ENCODE data around the gene PPP1R26.

PPP1R26 gene

DNA sequence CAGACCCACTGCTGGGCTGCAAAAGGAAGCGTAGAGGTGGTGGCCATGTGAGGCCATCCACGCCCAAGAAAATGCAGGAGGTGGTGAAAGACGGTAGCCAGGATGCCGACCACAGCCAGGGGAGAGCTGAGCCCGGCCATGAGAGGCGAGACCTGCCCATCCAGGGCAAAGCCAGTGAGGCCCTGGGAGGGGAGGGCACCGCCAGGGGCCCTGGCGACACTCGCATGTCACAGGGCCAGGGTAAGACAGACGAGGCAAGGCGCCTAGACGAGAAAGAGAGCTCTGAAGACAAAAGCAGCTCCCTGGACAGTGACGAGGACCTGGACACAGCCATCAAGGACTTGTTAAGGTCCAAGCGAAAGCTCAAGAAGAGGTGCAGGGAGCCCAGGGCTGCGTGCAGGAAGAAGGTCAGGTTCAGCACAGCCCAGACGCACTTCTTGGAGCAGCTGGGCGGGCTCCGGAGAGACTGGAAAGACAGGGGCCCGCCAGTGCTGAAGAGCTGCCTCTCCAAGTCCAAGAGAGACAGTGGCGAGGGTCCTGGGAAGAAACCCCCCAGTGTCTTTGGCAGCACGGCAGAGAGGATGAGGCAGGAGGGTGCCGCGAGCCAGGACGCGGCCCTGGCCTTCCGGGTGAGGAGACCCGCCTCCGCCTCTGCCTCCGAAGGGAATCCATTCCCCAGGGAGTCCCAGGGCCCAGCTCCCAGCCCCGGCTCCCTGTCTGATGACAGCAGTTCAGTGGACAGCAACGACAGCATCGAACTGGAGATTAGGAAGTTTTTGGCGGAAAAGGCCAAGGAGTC, 6.9 kb downstream of the PPP1R26 start:
- in situ Hi-C loops (cut with HindIII; ENCODE audit: low sequenced_read_pairs): no loop called here

DNA sequence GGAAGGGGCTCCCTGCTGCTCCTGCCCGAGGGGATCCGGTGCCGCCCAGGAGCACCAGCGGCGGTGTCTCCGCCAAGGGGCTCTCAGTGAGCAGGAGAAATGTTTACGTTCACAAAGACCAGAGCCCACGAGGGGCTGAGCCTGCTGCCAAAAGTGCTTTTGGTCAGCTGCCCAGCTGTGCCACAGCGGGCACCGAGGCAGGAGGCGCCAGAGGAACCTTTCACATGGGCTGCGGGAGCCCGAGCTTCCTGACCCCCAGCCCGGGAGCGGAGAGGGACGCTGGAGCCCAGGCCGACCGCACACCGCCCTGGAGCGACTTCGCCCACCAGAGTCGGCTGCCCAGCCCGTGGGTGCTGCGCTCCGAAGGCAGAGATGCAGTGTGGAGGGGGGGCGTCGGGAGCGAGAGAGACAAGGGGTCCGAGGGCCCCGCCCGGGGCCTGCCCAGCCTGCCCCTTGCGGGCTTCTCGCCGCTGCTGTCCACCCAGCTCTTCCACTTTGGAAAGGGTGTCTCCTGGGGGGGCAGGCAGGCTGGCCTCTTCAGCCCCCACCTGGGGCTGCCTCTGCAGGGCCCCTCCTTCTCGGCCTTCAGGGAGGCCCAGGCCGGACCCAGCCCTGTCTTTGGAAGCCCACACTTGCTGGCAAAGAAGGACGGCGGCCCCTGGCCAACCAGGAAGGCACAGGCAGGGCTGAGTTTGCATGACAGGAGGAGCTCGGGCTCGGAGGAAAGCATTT, 7.9 kb downstream of the PPP1R26 start:
- in situ Hi-C loops (cut with HindIII; ENCODE audit: low sequenced_read_pairs): no loop called here

DNA sequence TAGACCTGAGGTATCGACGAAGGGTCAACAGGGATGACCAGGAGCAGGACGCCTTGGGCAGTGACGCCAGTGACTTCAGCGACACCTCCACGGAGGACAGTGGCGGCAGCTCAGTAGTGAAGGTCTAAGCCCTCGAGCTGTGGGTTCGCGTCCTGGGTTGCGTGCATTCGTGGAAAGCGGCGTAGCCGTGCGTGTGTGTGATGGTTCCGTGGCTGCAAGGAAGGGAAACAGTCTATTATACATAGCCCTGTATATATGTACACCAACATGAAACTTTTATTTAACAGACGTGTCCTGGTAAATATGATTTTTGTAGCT, 8.4 kb downstream of the PPP1R26 start:
- in situ Hi-C loops (cut with HindIII; ENCODE audit: low sequenced_read_pairs): no loop called here

DNA sequence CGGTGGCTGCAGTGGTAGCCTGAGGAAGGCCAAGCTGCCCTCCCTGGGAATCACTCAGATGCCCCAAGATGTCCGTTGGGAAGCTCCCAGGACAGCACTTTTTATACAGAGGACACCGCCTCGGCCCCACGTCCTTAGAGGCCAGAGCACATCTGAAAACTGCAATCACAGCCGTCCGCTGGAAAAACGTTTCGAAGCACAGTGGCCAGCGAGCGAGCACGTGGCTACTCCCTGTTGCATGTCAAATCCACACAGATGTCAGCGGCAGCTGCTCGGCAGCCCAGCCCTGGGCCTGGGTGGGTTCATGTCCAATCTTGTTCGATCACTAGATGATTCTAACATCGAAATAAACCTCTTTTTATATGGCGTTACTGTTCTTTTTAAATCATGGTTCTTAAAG, 8.9 kb downstream of the PPP1R26 start:
- in situ Hi-C loops (cut with HindIII; ENCODE audit: low sequenced_read_pairs): no loop called here

DNA sequence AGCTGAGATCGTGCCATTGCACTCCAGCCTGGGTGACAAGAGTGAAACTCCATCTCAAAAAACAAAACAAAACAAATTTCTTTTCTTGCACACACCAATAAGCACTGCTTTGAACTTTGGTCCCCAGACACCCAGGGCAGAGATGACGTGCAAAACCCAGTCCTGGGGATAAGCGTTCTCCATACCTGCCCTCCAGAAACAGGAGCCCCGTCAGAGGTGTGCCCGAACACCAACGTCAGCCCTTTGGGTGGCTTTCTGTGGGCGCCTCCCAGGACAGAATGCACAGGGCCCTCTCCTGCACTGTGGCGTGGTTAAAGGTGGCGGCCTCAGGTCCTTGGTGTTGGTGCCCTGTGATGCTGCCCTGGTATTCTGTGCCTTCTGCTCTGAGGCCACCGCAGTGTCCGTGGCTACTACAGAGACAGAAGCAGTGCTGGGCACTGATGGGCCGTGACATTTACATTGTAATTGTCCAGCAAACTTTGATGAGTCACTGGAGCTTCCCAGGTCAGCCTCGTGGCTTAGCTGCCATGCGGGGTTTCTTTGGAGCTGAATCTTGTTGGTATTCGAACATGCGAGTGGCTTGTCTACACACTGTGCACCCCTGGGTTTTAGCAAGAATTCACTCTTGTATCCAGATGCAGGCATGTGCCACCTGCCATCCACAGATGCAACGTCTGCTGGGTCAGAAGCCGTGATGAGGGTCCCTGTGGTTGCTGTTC, 9.8 kb downstream of the PPP1R26 start:
- in situ Hi-C loops (cut with HindIII; ENCODE audit: low sequenced_read_pairs): no loop called here

DNA sequence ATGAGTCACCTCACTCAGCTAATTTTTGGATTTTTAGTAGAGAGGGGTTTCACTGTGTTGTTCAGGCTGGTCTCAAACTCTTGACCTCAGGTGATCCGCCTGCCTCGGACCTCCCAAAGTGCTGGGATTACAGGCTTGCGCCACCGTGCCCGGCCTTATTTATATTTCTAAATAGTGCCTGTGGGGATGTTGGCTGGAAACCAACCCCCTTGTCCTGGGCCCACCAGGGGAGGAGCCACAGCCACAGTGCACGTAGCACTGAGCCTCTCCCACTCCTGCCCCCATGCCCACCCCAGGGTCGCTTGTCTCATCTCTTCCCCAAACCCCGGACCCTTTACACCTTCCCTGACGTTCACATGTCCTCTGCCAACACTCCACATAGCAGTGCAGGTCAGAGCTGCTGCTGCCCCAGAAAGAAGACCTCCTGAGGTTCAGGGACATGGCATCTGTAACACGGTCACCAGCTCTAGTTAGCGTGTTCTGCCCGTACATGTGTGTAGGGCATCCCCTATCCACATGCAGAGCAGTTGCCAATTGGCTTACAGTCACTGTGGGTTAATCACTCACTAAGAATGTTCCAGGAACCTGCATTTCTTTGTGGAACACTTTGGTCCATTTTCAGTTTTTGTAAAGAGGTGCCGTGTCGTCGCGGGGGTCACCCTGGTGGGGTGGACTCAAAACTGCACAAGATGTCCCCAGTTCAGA, 10.7 kb downstream of the PPP1R26 start:
- in situ Hi-C loops (cut with HindIII; ENCODE audit: low sequenced_read_pairs): loop anchor here (5.0 kb wide), 1 partner anchor 78 kb away; no protein-coding TSS in a partner anchor

DNA sequence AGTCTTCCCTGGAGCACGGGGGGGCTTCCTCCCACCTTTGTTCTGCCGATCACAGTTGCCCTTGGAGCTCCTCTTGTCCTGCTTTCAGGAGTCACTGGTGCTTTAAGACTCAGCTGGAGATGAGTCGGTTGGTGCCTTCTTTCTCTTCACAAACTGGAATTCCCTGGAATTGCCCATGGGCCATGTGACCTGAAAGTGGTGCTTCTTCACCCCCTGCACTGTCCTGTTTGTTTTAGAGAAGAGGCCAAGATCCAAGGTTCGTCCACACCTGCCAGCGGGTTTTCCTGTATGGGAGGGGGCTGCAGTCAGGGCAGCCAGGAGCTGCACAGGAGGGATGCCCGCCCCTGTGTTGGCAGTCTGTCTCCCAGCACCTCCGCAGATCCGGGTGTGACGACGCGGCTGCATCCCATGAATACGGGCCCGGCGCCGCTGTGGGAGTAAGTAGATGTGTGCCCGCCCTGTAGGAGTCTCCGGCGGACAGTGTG, 11.4 kb downstream of the PPP1R26 start:
- in situ Hi-C loops (cut with HindIII; ENCODE audit: low sequenced_read_pairs): loop anchor here (5.0 kb wide), 1 partner anchor 79 kb away; no protein-coding TSS in a partner anchor

DNA sequence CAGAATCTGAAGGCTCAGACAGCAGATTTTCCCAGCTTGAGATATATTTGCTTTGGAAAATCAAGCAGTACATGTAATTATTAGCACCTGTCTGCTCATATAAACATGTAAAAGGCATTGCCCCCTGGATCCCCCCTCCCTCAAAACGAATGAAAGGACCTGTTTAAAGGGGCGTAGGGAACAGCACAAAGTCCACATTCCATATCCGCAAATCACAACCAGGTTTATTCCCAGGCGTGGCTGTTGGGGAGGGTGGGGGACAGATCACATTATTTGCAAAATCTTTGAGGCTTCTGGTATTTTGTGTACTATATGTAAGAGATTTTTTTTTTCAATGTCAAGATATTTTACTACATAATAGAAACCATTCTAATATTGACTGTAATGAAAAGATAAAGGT, 12.2 kb downstream of the PPP1R26 start:
- in situ Hi-C loops (cut with HindIII; ENCODE audit: low sequenced_read_pairs): loop anchor here (5.0 kb wide), 1 partner anchor 79 kb away; no protein-coding TSS in a partner anchor

DNA sequence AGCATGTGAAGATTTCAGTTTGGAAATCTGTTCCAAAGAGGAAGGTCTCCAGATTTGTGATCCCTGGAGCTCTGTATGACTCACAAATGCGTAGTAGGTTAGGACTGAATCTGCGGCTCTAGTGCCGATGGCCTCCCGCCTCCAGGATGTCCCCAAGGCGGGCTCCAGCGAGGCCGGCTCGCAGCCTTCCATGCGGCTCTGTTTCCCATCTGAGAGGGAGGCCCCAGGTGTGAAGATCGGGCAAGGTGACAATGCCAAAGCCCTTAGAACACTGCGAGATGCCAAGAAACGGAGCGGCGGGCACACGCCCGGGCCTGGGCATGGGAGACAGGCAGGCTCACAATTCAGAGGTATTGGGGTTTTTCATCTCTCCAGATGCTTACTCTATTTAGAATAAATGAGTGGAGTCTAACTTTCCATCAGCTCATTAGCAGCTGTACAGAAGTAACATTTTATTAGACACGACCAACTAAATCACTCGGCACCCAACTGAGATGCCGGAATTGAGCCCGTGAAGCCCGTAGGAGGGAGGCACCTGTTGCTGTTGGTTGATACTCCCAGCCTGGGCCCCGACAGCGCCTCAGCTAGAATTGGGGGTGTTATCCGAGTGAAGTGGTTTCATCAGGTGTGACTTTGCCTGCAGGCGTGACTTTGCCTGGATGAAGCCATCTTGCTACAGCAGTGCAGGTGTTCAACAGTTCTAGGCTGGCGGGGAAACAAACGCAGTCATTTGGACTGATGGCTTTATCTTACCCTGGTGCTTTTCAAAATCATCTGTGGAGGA, 13.5 kb downstream of the PPP1R26 start:
- in situ Hi-C loops (cut with HindIII; ENCODE audit: low sequenced_read_pairs): loop anchor here (5.0 kb wide), 1 partner anchor 81 kb away; no protein-coding TSS in a partner anchor

DNA sequence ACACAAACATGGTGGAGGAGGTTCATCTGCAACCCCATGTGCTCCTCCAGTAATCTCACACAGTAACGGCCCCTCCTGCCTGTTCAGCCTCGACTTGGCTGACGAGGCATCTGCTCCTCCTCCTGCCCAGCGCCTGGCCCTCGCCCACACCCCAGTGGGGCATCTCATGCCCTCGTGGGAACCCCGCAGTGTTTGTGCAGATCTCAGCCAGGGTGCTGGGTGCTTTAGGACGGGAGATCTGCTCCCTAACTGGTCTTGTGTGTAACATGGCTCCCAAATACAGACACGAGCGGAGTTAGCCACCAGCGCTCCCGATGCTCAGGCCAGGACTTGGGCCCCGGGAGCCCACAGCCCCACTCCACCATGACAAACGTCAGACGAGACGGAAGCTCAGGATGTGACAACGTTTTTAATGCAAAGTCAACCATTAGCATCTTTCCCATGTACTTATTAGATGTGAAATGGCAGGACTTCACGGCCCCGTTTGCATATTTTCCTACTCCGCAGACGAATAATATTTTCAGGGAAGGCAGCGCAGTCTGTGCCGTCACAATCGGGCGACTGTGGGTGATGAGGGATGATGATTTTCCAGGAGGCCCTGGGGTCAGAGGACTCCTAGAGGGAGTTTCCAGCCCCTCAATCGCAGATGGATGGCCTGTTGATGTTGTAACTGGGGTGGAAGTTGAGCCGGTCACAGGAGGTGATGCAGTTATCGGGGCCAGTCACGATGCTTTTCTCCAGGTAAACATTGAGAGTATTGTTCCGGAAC, 15.4 kb downstream of the PPP1R26 start:
- in situ Hi-C loops (cut with HindIII; ENCODE audit: low sequenced_read_pairs): loop anchor here (5.0 kb wide), 1 partner anchor 83 kb away; no protein-coding TSS in a partner anchor

DNA sequence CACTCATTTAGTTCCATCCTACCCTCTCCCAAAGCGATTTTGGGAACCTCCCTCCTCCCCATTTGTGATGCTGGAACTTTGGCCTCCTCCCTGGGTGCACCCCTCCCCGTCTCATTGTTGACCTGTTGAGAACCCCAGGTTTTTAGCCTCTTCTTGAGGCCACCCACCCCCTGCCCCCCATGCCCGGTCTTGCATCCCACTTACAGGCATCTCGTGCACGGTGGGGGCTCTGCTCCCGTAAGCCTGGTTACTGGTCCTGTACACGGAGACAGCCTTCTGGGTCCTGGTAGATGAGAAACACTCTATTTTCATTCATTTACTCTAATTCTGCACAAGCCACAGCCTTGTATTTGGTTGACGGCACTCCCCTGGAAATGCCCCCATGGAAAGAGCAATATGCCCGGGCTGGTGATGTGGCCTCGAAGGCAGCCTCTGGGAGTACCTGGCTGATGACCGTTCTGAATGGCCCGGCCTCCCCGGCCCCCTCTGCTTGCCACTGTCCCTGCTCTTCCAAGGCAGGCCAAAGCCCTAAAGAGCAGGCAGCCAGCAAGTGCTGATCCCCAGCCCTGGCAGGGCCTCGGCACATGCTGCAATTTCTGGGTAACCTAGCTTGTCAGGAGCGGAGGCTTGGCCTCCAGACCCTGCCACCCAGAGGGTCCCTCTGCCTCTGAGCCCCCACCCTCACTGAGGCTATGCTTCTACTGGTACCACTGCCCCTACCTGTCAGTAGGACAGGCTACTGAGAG, 19.0 kb downstream of the PPP1R26 start:
- in situ Hi-C loops (cut with HindIII; ENCODE audit: low sequenced_read_pairs): no loop called here

DNA sequence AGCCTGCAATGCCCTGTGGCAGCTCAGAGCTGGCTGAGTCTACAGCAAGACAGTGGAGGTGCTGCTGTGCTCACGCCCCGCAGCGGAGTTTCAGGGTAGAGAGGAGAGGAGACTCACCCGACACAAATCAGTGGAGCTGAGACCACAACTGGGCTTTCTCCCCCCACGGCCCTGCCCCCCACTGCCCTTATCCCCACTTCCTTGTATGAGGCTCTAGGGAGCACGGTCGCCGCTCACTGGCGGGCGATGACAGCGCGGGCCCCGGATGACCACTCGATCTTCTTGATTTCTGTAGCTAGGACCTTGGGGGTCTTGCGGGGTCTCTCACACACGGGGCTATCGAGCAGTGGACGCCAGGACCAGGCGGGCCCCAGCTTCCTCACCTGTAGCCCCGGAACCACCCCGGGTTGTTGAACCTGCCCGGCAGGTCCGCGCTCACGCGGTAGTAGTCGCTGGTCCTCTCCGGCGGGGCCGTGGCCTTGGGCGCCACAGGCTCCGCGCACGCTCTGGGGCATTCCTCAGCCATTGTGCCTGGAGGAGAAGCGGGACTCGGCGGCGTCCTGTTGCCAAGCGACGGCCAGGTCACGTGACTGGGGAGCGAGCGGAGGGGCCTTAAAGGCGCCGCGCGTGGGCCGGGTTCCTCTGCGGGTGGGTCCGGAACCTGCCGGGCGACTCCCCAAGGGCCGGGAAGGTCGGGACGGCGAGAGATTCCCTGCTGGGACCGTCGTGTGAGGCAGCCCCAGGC, 19.9 kb downstream of the PPP1R26 start:
- in situ Hi-C loops (cut with HindIII; ENCODE audit: low sequenced_read_pairs): loop anchor here (5.0 kb wide), 1 partner anchor 53 kb away; no protein-coding TSS in a partner anchor

DNA sequence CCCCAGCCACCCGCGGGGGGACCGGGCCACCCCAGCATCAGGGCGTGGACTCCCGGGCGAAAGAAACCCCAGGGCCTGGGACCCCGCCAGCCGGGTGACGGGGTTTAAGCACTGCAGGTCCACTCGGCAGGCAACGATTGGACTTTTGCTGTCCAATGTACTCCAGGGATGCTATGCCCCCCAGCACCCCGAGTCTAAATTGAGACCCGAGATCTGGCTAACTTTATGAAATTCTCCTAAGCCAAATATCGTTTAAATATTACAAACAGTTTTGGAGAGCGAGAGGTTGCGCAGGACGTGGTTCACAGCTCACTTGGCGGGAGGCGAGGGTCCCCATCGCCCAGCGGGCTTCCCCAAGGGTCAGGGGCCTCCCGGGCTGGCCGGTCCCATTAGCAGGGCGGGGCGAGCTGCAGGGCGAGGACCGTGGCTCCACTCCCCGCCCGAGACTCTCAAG, 20.5 kb downstream of the PPP1R26 start:
- in situ Hi-C loops (cut with HindIII; ENCODE audit: low sequenced_read_pairs): loop anchor here (5.0 kb wide), 1 partner anchor 52 kb away; no protein-coding TSS in a partner anchor

DNA sequence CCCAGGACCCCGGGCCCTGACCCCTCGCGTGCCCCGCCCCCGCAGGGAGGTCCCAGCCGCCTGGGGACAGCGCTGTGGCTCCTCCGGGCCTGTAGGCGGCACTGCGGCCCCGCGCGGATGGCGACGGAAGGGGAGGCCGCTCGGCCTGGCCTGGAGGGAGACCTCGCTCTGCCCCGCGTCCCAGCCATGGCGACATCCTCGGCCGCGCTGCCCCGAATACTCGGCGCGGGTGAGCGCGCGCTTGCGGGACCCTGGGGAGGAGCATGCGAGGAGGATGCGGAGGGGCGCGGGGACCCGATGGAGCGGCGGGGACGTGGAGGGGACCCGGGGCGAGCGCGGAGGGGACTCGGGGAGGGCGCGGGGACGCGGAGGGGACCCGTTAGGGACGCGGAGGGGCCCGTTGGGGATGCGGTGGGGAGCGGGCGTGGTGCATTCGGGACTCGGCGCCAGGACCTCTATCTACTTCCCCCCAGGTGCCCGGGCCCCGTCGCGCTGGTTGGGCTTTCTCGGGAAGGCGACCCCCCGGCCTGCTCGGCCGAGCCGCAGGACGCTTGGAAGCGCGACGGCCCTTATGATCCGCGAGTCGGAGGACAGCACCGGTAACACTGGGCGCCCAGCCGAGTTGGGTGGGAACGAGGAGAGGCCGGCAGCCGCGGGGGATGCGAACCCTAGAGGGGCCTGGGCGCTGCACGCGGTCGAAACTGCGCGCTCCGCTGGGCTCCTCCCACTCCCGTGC, 21.1 kb downstream of the PPP1R26 start, which contains the start of gene MRPS2:
TSS of gene MRPS2 (plus strand) at position 158 of the 736 bp plus-strand sequence. CDS start at position 187, 29 bp downstream.
- in situ Hi-C loops (cut with HindIII; ENCODE audit: low sequenced_read_pairs): loop anchor here (5.0 kb wide), 1 partner anchor 52 kb away; no protein-coding TSS in a partner anchor

DNA sequence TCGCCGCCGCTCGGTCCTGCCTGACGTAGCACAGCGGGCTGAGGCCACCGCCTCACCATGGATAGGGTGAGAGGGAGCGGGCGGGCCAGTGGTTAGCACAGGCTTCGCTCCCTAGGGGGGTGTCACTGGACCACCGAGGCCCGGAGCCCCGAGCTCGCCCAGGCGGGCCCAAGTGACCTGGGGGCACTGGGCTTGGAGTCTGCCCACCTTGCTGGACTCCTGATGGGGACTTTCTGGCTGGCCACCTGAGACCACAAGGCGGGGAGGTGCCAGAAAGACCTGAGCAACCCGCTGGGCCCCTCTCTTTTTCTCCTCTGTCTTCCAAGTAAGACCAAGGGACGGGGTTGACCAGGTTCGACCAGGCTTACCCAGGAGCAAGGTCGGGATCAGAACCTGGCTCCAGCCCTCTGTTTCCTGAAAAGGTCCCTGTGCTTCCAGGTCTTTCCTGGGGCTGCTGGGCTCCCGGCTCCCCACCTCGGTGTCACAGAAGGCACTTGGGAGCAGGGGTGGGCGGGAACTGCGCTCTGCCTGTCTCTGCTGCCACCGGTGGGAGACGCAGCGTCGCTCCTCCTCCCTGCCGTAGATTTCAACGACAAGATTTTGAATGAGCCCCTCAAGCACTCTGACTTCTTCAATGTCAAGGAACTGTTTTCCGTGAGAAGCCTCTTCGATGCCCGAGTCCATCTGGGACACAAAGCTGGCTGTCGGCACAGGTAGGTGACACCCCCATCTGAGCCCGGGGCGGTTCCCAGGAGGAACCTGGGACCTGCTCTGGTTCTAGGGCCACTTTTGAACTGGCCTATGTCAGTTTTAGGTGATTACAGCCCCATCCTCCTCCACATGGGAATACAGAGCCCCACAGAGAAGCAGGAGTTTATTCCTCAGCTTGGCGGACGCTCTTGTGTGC, 21.9 kb downstream of the PPP1R26 start:
- in situ Hi-C loops (cut with HindIII; ENCODE audit: low sequenced_read_pairs): loop anchor here (5.0 kb wide), 1 partner anchor 51 kb away; no protein-coding TSS in a partner anchor
